Epithelial cell of proximal tubule (primary cell): ENCODE measurements around the gene ATG16L1. TPM values are rescaled to one million over a fixed set of nuclear protein-coding genes. Genes with fewer than 3 reads are reported as not detected.

ENCODE experiments used
- DNase-seq: peaks from one replicate; pipeline ENCODE4 v3.0.0-alpha.2; 2011; ENCODE audit warnings: low read depth
- H3K4me3 ChIP-seq: 2 replicates; pipeline ENCODE4 v1.5.1; 2011; ENCODE audit warnings: low read depth, mild to moderate bottlenecking, low read length
- CTCF ChIP-seq: conservative IDR thresholded peaks from 2 replicates; pipeline ENCODE4 v1.5.1; 2012; ENCODE audit warnings: low read depth, mild to moderate bottlenecking, low read length
- total RNA-seq: library from RNA; depleted of rRNA; stranded (reverse); fragments of >200 nt; gene quantifications from 2 replicates; pipeline ENCODE4 v1.2.3, GENCODE V29; 2015

ATG16L1 gene
- total RNA-seq, 1 donor from 2014 or later, result 29.9 TPM

- no peak overlapping the region for H3K4me3 ChIP-seq
Observed at GRCh38 chr2:233281992-233282603, 30.6 kb downstream of the ATG16L1 start.

DNA sequence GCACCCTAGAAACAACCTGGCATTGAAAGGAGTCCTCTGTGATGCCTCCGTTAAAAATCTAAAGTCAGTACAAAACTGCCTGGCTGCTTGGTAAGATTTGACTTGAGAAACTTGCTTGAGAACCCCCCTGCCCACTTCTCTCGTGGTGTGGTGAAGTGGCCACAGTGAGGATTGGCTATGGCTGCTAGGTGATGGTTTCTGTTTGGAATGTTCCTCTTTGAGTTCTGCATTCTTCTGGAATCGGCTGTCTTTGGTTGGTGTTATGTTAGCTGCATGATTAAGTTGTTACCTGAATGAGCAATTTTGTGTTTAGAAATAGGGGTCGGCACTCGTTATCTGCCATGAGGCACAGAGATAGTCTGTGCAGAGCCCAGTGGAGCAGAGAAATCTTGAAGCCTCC lies 34.4 kb downstream of the ATG16L1 start:
- DNase-seq, result no peak
- no peak for TF ChIP-seq CTCF
- H3K4me3 ChIP-seq, result no peak overlapping the region

More at GRCh38 chr2:233281992-233282603, 30.6 kb downstream of the ATG16L1 start:
- no peak for DNase-seq
- TF ChIP-seq CTCF, result no peak

GRCh38 chr2:233287871-233288270 lies 36.4 kb downstream of the ATG16L1 start:
- TF ChIP-seq CTCF, result no peak
- no peak overlapping the region for H3K4me3 ChIP-seq
- no peak for DNase-seq

DNA sequence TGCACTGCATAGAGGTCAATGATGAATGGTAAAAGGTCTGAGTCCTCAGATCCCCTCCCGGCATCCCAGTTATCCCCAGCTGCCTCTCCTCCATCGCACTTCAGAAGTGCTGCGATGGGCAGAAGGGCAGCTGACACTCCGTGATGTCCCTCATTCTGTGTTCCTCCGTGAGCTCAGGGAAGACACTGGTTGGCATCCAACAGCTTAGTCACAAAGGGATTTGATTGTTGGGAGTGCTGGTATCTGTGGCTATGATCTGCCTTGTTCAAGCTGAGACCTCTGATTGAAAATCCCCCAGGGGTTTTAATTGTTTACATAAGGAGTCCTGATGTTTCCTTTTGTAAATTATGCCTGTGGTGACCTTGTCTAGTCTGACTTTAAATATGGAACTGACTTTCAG lies 37.2 kb downstream of the ATG16L1 start:
- no peak for TF ChIP-seq CTCF
- DNase-seq, result no peak
- H3K4me3 ChIP-seq, result no peak overlapping the region

DNA sequence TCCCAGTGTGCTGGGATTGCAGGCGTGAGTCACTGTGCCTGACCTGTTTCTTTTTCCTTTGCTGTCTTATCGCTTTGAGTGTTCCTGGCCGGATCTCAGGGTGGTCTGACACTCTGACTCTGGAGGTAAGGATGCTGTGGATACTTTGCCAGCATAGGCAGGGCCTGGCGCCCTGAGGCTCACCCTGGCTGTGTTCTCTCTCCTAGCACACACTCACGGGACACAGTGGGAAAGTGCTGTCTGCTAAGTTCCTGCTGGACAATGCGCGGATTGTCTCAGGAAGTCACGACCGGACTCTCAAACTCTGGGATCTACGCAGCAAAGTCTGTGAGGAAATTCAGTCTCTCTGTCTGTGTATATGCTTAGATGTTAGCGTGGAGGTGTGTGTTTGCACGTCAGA lies 38.2 kb downstream of the ATG16L1 start:
- no peak for TF ChIP-seq CTCF
- DNase-seq, result no peak
- H3K4me3 ChIP-seq, result no peak overlapping the region

GRCh38 chr2:233290051-233290845 lies 38.8 kb downstream of the ATG16L1 start:
- no peak for TF ChIP-seq CTCF
- H3K4me3 ChIP-seq, result no peak overlapping the region
- no peak for DNase-seq
